Epithelial cell of esophagus (primary cell): ENCODE results near the gene ALK.
A peak's percentile ranks its signal among the peaks of the same experiment; 100 is the strongest.

Source experiments
- DNase-seq: peaks from one replicate; pipeline ENCODE4 v3.0.0; 2010; ENCODE audit warnings: low read depth
- H3K4me3 ChIP-seq: 2 replicates; pipeline ENCODE4 v1.5.1; 2011; ENCODE audit warnings: mild to moderate bottlenecking, low read length, control low read depth
- CTCF ChIP-seq: IDR thresholded peaks from 2 replicates; pipeline ENCODE4 v1.5.1; 2011; ENCODE audit warnings: low read depth, mild to moderate bottlenecking, low read length, control low read depth, inconsistent platforms; ENCODE audit not compliant: insufficient read depth; ENCODE audit errors: missing control alignments

Gene ALK

DNA sequence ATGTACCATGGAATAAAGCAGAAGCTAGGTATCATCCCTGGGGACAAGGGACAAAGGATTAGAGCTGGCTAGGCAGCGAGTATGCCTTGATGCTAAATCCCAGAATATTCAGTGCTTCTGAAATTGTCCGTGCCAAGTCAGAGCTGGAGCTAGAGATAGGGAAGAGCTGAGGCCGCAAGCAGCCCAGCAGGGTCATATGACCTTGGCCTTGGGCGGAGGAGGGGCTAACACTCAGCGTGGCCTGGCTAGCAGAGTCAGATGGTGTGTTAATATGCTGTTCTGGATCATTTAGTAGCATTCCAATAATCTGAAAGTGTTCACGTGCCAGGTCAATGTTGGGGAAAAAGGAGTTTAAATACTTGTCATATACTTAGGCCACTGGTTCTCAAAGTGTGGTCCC is 431.3 kb downstream of the ALK start:
- no peak for DNase-seq
- no peak overlapping the region for H3K4me3 ChIP-seq
- no peak for TF ChIP-seq CTCF

DNA sequence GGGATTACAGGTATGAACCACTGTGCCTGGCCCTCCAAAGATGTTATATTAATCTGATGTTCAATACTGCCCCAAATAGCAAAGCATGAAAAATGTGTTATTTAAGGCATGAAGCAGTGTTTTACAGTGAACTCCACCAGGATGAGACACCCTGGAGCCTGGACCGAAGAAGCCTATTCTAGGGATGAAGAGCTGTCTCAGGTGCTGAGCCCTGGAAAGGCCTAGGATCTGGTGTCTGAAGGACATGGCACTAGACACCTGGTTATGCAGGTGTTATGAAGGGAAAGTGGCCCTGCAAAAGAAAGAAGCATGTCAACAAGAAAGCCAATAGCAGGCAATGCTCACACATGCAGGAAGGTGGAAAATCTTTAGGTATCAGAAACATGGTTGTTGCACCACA is 431.8 kb downstream of the ALK start:
- DNase-seq: no peak
- TF ChIP-seq CTCF: no peak
- H3K4me3 ChIP-seq: no peak overlapping the region

GRCh38 chr2:29487967-29488555 is 433.3 kb downstream of the ALK start:
- no peak overlapping the region for H3K4me3 ChIP-seq
- peak; percentile 16 for DNase-seq
- no peak for TF ChIP-seq CTCF

GRCh38 chr2:29485631-29486030 is 435.8 kb downstream of the ALK start:
- no peak for DNase-seq
- TF ChIP-seq CTCF: no peak
- H3K4me3 ChIP-seq: no peak overlapping the region

DNA sequence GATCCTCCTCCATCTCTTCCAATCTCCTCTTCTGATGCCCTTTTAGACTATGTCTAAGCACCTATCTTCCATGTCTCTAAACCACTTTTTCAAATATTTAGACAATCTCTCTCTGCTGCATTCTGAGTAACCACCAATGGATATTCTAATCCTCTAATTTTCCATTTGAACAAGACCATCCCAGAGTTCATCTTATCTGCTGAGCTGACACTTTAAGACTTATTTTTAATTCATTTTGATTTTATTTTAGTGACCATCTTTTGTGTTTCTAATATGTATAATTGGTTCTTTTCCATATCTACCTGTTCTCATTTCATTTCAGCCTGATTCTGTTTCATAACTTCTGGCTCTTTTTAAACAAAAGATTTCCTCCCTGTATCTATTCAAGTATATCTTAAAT is 436.3 kb downstream of the ALK start:
- TF ChIP-seq CTCF: no peak

GRCh38 chr2:29482867-29483266 is 438.5 kb downstream of the ALK start:
- TF ChIP-seq CTCF: no peak
- no peak overlapping the region for H3K4me3 ChIP-seq
- DNase-seq: no peak

More for the DNA sequence above, 436.3 kb downstream of the ALK start:
- no peak for DNase-seq
- H3K4me3 ChIP-seq: no peak overlapping the region

GRCh38 chr2:29482348-29482747 is 439.0 kb downstream of the ALK start:
- no peak for DNase-seq
- H3K4me3 ChIP-seq: no peak overlapping the region
- no peak for TF ChIP-seq CTCF
